SK-N-SH (cell line): ENCODE results near the gene FSHR.

Source experiments
- CTCF ChIP-seq: fragments of 200-600 bp; sonication (generic); IDR thresholded peaks from 2 replicates; pipeline ENCODE4 v1.6.1; 2017; ENCODE audit warnings: antibody characterized with exemption, mild to moderate bottlenecking, moderate library complexity
- EP300 ChIP-seq, 2 experiments: IDR thresholded peaks; 2 replicates each; pipeline versions ENCODE4 v1.4.0 to v1.6.1; 2012; ENCODE audit warnings: borderline replicate concordance in 1 of 2, low read depth in 1 of 2, low read length in 1 of 2
- EZH2phosphoT487 ChIP-seq: fragments of 200-600 bp; sonication (generic); IDR thresholded peaks from 2 replicates; pipeline ENCODE4 v1.6.1; 2017; ENCODE audit warnings: low read depth, mixed run types, mild to moderate bottlenecking, antibody characterized with exemption, moderate library complexity, borderline replicate concordance
- MXI1 ChIP-seq: IDR thresholded peaks from 2 replicates; pipeline ENCODE4 v1.6.1; 2012; ENCODE audit warnings: mild to moderate bottlenecking, low read depth, low read length, improper control_type of control experiment
- REST ChIP-seq: IDR thresholded peaks from 2 replicates; pipeline ENCODE4 v1.6.1; 2012; ENCODE audit warnings: mild to moderate bottlenecking, low read depth, low read length, moderate library complexity
- TCF12 ChIP-seq: IDR thresholded peaks from 2 replicates; pipeline ENCODE4 v1.4.0; 2012

- TF ChIP-seq CTCF (no peak), TCF12 (no peak), EP300 (IDR thresholded peaks at IDR 0.05; ENCODE audit: borderline replicate concordance in 1 of 2, low read depth in 1 of 2, low read length in 1 of 2) (no peak), REST (no peak), EZH2phosphoT487 (no peak), MXI1 (no peak)
Observed at GRCh38 chr2:49164729-49165128, 10.4 kb upstream of the FSHR start.
